ENCODE data around the gene NTMT1.

NTMT1 gene

DNA sequence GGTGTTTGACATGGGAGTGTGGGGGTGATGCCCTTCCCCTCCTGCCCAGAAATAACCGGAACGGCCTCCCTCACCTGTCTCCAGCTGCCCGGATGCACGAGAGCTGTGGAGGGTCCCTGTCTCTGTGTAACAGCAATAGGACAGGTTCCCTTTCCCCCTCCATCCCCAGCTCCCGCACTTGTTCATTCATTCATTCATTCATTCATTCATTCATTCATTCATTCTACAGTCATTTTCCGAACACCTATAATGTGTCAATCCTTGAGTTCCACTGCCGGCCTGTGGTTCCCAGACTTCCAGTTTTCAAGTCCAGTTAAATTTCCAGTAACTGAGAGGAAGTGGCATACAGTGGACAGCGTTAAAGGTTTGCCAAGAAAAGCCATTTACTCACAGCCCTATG, 46.7 kb downstream of the NTMT1 start:
- no peak overlapping the region for H2BK120ac ChIP-seq (ENCODE audit: insufficient read depth, low read length, poor library complexity)
- no CpG with 5 or more reads among the region's 8 CpGs for WGBS (ENCODE audit: extremely low coverage, insufficient coverage, insufficient read length)
- no peak overlapping the region for H3K18ac ChIP-seq (ENCODE audit: low read length)
- no peak overlapping the region for H3K4me2 ChIP-seq (ENCODE audit: low read length)
- no peak overlapping the region for H3K9ac ChIP-seq (ENCODE audit: low read length)
- H3K4me3 ChIP-seq (ENCODE audit: low read depth, low read length) = no peak overlapping the region
- H2BK12ac ChIP-seq (ENCODE audit: low read length) = no peak overlapping the region
- H4K12ac ChIP-seq (ENCODE audit: low read depth, low read length) = no peak overlapping the region
- H2BK5ac ChIP-seq (ENCODE audit: low read depth, low read length, poor library complexity) = no peak overlapping the region
- no peak overlapping the region for H4K8ac ChIP-seq (ENCODE audit: low read depth, low read length)
- no peak overlapping the region for H4K91ac ChIP-seq (ENCODE audit: low read depth, low read length)
- no peak overlapping the region for H2AK5ac ChIP-seq (ENCODE audit: low read length)
- no peak overlapping the region for H2AFZ ChIP-seq (ENCODE audit: insufficient read depth, low read length, poor library complexity)
- no peak overlapping the region for H3K4ac ChIP-seq (ENCODE audit: low read depth, low read length)
- H3K27me3 ChIP-seq (ENCODE audit: insufficient read depth, low read length) = no peaks in the 10 kb centered on the region
- no peaks in the 10 kb centered on the region for H3K36me3 ChIP-seq (ENCODE audit: control insufficient read depth in 1 of 2, insufficient read depth in 2 of 2, low read length in 2 of 2)
- H3K9me3 ChIP-seq (ENCODE audit: insufficient read depth, low read depth, low read length) = peaks cover 2% of the 10 kb centered on the region
- DNase-seq = no peak
- no peak overlapping the region for H3K27ac ChIP-seq (ENCODE audit: low read depth, low read length)
- no peak overlapping the region for H3K14ac ChIP-seq (ENCODE audit: low read length)
- no peaks in the 10 kb centered on the region for H3K79me1 ChIP-seq (ENCODE audit: low read length)
- H3K4me1 ChIP-seq (ENCODE audit: control insufficient read depth in 1 of 2, insufficient read depth in 2 of 2, low read length in 2 of 2) = no peaks in the 10 kb centered on the region
- H3K23ac ChIP-seq (ENCODE audit: low read length) = no peak overlapping the region
- H3K79me2 ChIP-seq (ENCODE audit: control insufficient read depth, insufficient read depth, low read length, poor library complexity) = no peaks in the 10 kb centered on the region

DNA sequence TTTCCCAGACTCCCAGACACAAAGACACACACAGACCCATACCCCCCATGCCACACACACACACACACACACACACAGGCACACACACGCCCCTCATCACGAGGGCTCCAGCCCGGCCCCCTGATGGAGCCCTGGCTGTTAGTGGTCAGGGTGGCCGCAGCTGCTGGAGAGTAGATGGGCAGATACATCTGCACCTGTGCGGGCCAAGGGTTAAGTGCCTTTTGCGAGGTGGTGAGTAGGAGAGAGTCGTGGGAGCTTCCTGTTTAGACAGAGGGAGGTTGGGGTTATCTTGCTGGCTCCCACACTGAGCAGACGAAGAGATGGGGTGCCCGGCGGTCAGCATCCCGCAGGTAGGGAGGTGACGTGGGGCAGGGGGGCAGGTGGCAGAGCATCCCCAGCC, 47.6 kb downstream of the NTMT1 start:
- Histone ChIP-seq H3K4me3 (ENCODE audit: low read depth, low read length) (no peak overlapping the region), H3K79me1 (ENCODE audit: low read length) (no peaks in the 10 kb centered on the region), H3K9me3 (ENCODE audit: insufficient read depth, low read depth, low read length) (peaks cover 2% of the 10 kb centered on the region), H2BK12ac (ENCODE audit: low read length) (no peak overlapping the region), H2BK5ac (ENCODE audit: low read depth, low read length, poor library complexity) (no peak overlapping the region), H3K79me2 (ENCODE audit: control insufficient read depth, insufficient read depth, low read length, poor library complexity) (no peaks in the 10 kb centered on the region), H3K27ac (ENCODE audit: low read depth, low read length) (no peak overlapping the region), H3K23ac (ENCODE audit: low read length) (no peak overlapping the region), H3K14ac (ENCODE audit: low read length) (no peak overlapping the region), H4K91ac (ENCODE audit: low read depth, low read length) (no peak overlapping the region), H4K8ac (ENCODE audit: low read depth, low read length) (no peak overlapping the region), H3K27me3 (ENCODE audit: insufficient read depth, low read length) (no peaks in the 10 kb centered on the region), H3K18ac (ENCODE audit: low read length) (no peak overlapping the region), H4K12ac (ENCODE audit: low read depth, low read length) (no peak overlapping the region), H3K9ac (ENCODE audit: low read length) (no peak overlapping the region), H3K4me2 (ENCODE audit: low read length) (no peak overlapping the region), H3K4me1 (ENCODE audit: control insufficient read depth in 1 of 2, insufficient read depth in 2 of 2, low read length in 2 of 2) (no peaks in the 10 kb centered on the region), H2BK120ac (ENCODE audit: insufficient read depth, low read length, poor library complexity) (no peak overlapping the region), H3K36me3 (ENCODE audit: control insufficient read depth in 1 of 2, insufficient read depth in 2 of 2, low read length in 2 of 2) (no peaks in the 10 kb centered on the region), H2AFZ (ENCODE audit: insufficient read depth, low read length, poor library complexity) (no peak overlapping the region), H3K4ac (ENCODE audit: low read depth, low read length) (no peak overlapping the region), H2AK5ac (ENCODE audit: low read length) (no peak overlapping the region)
- WGBS (ENCODE audit: extremely low coverage, insufficient coverage, insufficient read length) = no CpG with 5 or more reads among the region's 12 CpGs
- DNase-seq = no peak

DNA sequence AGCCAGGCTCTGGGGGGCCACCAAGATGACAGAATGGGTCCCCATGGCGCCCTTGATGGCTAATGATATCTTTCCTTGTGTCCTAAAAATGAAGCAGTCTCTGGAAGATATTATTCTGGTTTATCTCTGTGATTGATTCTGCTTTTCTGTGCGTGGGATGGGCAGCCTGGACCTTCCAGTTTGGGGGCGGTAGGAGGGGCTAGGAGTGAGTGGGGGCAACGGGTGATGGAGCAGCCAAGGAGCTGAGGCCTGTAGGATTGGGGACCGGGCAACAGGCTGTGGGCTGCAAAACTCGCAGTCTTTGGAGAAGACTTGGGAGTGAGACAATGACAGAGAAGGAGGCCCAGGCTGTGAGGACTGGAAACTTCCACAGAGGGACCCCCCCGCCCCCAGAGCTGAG, 48.3 kb downstream of the NTMT1 start:
- H3K79me1 ChIP-seq (ENCODE audit: low read length) = no peaks in the 10 kb centered on the region
- DNase-seq = no peak
- no peak overlapping the region for H3K14ac ChIP-seq (ENCODE audit: low read length)
- no peaks in the 10 kb centered on the region for H3K36me3 ChIP-seq (ENCODE audit: control insufficient read depth in 1 of 2, insufficient read depth in 2 of 2, low read length in 2 of 2)
- no peak overlapping the region for H2BK120ac ChIP-seq (ENCODE audit: insufficient read depth, low read length, poor library complexity)
- no peak overlapping the region for H3K4ac ChIP-seq (ENCODE audit: low read depth, low read length)
- H4K91ac ChIP-seq (ENCODE audit: low read depth, low read length) = no peak overlapping the region
- H4K8ac ChIP-seq (ENCODE audit: low read depth, low read length) = no peak overlapping the region
- peaks cover 2% of the 10 kb centered on the region for H3K9me3 ChIP-seq (ENCODE audit: insufficient read depth, low read depth, low read length)
- no peaks in the 10 kb centered on the region for H3K27me3 ChIP-seq (ENCODE audit: insufficient read depth, low read length)
- no peak overlapping the region for H2BK5ac ChIP-seq (ENCODE audit: low read depth, low read length, poor library complexity)
- H3K4me2 ChIP-seq (ENCODE audit: low read length) = no peak overlapping the region
- no peak overlapping the region for H3K9ac ChIP-seq (ENCODE audit: low read length)
- no peaks in the 10 kb centered on the region for H3K79me2 ChIP-seq (ENCODE audit: control insufficient read depth, insufficient read depth, low read length, poor library complexity)
- no peak overlapping the region for H3K27ac ChIP-seq (ENCODE audit: low read depth, low read length)
- no peaks in the 10 kb centered on the region for H3K4me1 ChIP-seq (ENCODE audit: control insufficient read depth in 1 of 2, insufficient read depth in 2 of 2, low read length in 2 of 2)
- H4K12ac ChIP-seq (ENCODE audit: low read depth, low read length) = no peak overlapping the region
- no peak overlapping the region for H3K23ac ChIP-seq (ENCODE audit: low read length)
- H3K18ac ChIP-seq (ENCODE audit: low read length) = no peak overlapping the region
- no peak overlapping the region for H2AFZ ChIP-seq (ENCODE audit: insufficient read depth, low read length, poor library complexity)
- no CpG with 5 or more reads among the region's 7 CpGs for WGBS (ENCODE audit: extremely low coverage, insufficient coverage, insufficient read length)
- no peak overlapping the region for H2AK5ac ChIP-seq (ENCODE audit: low read length)
- no peak overlapping the region for H2BK12ac ChIP-seq (ENCODE audit: low read length)
- H3K4me3 ChIP-seq (ENCODE audit: low read depth, low read length) = no peak overlapping the region

DNA sequence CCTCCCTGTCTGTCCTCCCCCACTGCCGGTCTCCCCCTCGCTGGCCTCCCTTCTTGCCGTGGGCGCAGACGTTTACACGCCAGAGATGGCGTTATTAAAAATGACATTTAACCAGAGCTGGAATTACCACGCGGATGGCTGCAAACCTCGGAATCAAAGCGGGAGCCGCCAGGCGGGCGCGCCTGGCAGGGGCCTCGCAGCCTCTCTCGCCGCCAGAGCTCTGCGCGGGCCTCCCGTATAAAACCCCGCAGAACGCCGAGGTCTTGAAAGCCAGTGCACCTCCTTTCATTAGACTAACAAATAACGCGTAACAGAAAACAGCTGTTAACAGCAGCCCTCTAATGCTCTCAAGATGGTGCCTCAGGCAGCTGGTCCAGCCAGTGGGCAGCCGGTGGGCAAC, 49.7 kb downstream of the NTMT1 start:
- H2AK5ac ChIP-seq (ENCODE audit: low read length) = no peak overlapping the region
- no peaks in the 10 kb centered on the region for H3K27me3 ChIP-seq (ENCODE audit: insufficient read depth, low read length)
- H3K79me2 ChIP-seq (ENCODE audit: control insufficient read depth, insufficient read depth, low read length, poor library complexity) = no peaks in the 10 kb centered on the region
- no peak overlapping the region for H2BK5ac ChIP-seq (ENCODE audit: low read depth, low read length, poor library complexity)
- no peak overlapping the region for H3K4me2 ChIP-seq (ENCODE audit: low read length)
- no peaks in the 10 kb centered on the region for H3K4me1 ChIP-seq (ENCODE audit: control insufficient read depth in 1 of 2, insufficient read depth in 2 of 2, low read length in 2 of 2)
- H3K23ac ChIP-seq (ENCODE audit: low read length) = no peak overlapping the region
- no CpG with 5 or more reads among the region's 27 CpGs for WGBS (ENCODE audit: extremely low coverage, insufficient coverage, insufficient read length)
- no peak overlapping the region for H3K14ac ChIP-seq (ENCODE audit: low read length)
- H3K4me3 ChIP-seq (ENCODE audit: low read depth, low read length) = no peak overlapping the region
- no peak overlapping the region for H3K27ac ChIP-seq (ENCODE audit: low read depth, low read length)
- H3K9me3 ChIP-seq (ENCODE audit: insufficient read depth, low read depth, low read length) = peaks cover 2% of the 10 kb centered on the region
- H2AFZ ChIP-seq (ENCODE audit: insufficient read depth, low read length, poor library complexity) = no peak overlapping the region
- no peak overlapping the region for H4K12ac ChIP-seq (ENCODE audit: low read depth, low read length)
- H2BK120ac ChIP-seq (ENCODE audit: insufficient read depth, low read length, poor library complexity) = no peak overlapping the region
- no peak overlapping the region for H3K4ac ChIP-seq (ENCODE audit: low read depth, low read length)
- H3K18ac ChIP-seq (ENCODE audit: low read length) = no peak overlapping the region
- H3K9ac ChIP-seq (ENCODE audit: low read length) = no peak overlapping the region
- no peak overlapping the region for H4K8ac ChIP-seq (ENCODE audit: low read depth, low read length)
- no peaks in the 10 kb centered on the region for H3K79me1 ChIP-seq (ENCODE audit: low read length)
- H4K91ac ChIP-seq (ENCODE audit: low read depth, low read length) = no peak overlapping the region
- no peak overlapping the region for H2BK12ac ChIP-seq (ENCODE audit: low read length)
- DNase-seq = no peak
- H3K36me3 ChIP-seq (ENCODE audit: control insufficient read depth in 1 of 2, insufficient read depth in 2 of 2, low read length in 2 of 2) = no peaks in the 10 kb centered on the region
